Lower leg skin (tissue), 4 donors: Measurements from ENCODE around the gene DNAJC22. TPM values are rescaled to one million over a fixed set of nuclear protein-coding genes. Genes with fewer than 3 reads are reported as not detected.
"Not testable (repeated sequence)": the region's sequence is repeated elsewhere in the genome, so short reads cannot be mapped to it uniquely, and the experiment has no call there.

Source experiments
- DNase-seq, 2 donors: peaks; one replicate each; pipeline ENCODE4 v3.0.0-alpha.2; 2019; ENCODE audit warnings: low spot score in 2 of 2
- H3K4me3 ChIP-seq: fragments of 200-600 bp; sonication (generic); 2 replicates; pipeline ENCODE4 v1.5.1; 2017; ENCODE audit warnings: mild to moderate bottlenecking, low read depth; ENCODE audit not compliant: poor library complexity, severe bottlenecking
- POLR2A ChIP-seq, 2 donors: fragments of 450-650 bp; IDR thresholded peaks; one replicate each; pipeline ENCODE4 v1.6.1; 2016 to 2017; ENCODE audit warnings: antibody characterized with exemption in 2 of 2, mild to moderate bottlenecking in 1 of 2, moderate library complexity in 1 of 2
- WGBS, 2 donors: methylation state at CpG; one replicate each; pipeline ENCODE4 v1.1.5; 2018; 5-methylcytosine and 5-hydroxymethylcytosine counted together
- intact Hi-C: fragments of 100-400 bp; cut with DNase I; formaldehyde crosslinking; loops from one replicate; pipeline ENCODE4 v1.15.0; 2023; ENCODE audit warnings: low total_unique reads
- total RNA-seq, 4 donors: library from RNA; depleted of rRNA; stranded (reverse); fragments of >200 nt; gene quantifications; one replicate each; pipeline ENCODE4 v1.1.0, GENCODE V29; 2016
- TF ChIP-seq, protein P1 (sequence below), 3 donors: fragments of 450-650 bp; IDR thresholded peaks; one replicate each; pipeline ENCODE4 v1.5.1; 2016; ENCODE audit warnings: antibody characterized with exemption in 3 of 3, mild to moderate bottlenecking in 3 of 3, moderate library complexity in 2 of 3

The DNAJC22 gene
- total RNA-seq, 4 donors from 2014 or later = 0.21 to 0.52 (median 0.35) TPM

DNA sequence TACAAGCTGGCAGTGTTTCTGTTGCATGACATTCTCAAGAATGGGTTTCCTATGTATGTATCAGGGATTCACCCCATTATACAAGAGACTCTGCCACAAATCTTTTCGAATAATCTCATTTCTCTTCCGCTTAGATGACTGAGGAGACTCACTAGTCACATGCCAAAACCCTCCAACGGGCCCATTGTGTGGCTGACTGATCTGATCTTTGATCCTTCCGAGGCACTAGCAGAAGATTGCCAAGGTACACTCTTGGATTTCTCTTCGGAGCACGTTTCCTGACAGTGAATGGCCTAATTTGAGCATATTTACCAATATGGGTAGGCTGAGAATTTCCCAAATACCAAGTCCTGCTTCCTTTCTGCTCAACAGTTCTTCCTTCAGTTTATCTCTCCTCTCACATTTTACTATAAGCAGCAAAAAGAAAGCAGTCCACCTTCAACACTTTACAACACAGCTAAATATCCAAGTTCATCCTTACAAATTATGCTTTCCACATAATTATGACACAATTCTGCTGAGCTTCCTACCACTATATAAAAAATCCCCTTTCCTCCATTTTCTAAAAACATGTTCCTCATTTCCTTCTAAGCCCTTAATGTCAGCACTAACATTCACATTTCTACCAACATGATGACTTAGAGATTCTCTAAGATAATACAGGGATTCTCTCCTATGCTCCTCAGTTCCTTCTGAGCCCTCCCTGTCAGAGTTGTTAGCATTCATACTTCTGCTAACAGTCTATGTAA is 40.8 kb upstream of the DNAJC22 start:
- TF ChIP-seq POLR2A (IDR thresholded peaks at IDR 0.05) = no peak
- TF ChIP-seq, protein P1, sequence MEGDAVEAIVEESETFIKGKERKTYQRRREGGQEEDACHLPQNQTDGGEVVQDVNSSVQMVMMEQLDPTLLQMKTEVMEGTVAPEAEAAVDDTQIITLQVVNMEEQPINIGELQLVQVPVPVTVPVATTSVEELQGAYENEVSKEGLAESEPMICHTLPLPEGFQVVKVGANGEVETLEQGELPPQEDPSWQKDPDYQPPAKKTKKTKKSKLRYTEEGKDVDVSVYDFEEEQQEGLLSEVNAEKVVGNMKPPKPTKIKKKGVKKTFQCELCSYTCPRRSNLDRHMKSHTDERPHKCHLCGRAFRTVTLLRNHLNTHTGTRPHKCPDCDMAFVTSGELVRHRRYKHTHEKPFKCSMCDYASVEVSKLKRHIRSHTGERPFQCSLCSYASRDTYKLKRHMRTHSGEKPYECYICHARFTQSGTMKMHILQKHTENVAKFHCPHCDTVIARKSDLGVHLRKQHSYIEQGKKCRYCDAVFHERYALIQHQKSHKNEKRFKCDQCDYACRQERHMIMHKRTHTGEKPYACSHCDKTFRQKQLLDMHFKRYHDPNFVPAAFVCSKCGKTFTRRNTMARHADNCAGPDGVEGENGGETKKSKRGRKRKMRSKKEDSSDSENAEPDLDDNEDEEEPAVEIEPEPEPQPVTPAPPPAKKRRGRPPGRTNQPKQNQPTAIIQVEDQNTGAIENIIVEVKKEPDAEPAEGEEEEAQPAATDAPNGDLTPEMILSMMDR (IDR thresholded peaks at IDR 0.05) = no peak
- 82 to 84% methylated on average over 6 of the region's 6 CpGs for WGBS, 2 donors
- DNase-seq = no peak
- H3K4me3 ChIP-seq = no peak overlapping the region
- intact Hi-C loops = no loop called here

DNA sequence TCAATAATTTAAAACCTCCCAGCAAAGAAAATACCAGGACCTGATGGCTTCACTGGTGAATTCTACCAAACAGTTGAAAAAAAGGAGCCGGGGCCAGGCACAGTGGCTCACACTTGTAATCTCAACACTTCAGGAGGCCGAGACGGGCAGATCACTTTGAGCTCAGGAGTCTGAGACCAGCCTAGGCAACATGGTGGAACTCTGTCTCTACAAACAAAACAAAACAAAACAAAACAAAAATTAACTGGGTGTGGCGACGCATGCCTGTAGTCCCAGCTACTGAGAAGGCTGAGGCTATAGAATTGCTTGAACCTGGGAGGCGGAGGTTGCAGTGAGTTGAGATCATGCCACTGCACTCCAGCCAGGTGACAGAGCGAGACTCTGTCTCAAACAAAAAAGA is 37.3 kb upstream of the DNAJC22 start:
- H3K4me3 ChIP-seq = no peak overlapping the region
- TF ChIP-seq, protein P1 (IDR thresholded peaks at IDR 0.05) = no peak
- no peak for TF ChIP-seq POLR2A (IDR thresholded peaks at IDR 0.05)
- intact Hi-C loops = no loop called here
- 89 to 93% methylated on average over 7 of the region's 7 CpGs for WGBS, 2 donors
- DNase-seq = peak in 1 of 2 donors; percentile 53

DNA sequence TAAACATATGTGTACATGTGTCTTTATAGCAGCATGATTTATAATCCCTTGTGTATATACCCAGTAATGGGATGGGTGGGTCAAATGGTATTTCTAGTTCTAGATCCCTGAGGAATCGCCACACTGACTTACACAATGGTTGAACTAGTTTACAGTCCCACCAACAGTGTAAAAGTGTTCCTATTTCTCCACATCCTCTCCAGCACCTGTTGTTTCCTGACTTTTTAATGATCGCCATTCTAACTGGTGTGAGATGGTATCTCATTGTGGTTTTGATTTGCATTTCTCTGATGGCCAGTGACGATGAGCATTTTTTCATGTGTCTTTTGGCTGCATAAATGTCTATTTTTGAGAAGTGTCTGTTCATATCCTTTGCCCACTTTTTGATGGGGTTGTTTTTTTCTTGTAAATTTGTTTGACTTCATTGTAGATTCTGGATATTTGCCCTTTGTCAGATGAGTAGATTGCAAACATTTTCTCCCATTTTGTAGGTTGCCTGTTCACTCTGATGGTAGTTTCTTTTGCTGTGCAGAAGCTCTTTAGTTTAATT is 36.2 kb upstream of the DNAJC22 start:
- DNase-seq, H3K4me3 ChIP-seq, intact Hi-C loops: not testable (repeated sequence)
- whole genome bisulfite sequencing, 2 donors = 69 to 78% methylated on average over 3 of the region's 3 CpGs

DNA sequence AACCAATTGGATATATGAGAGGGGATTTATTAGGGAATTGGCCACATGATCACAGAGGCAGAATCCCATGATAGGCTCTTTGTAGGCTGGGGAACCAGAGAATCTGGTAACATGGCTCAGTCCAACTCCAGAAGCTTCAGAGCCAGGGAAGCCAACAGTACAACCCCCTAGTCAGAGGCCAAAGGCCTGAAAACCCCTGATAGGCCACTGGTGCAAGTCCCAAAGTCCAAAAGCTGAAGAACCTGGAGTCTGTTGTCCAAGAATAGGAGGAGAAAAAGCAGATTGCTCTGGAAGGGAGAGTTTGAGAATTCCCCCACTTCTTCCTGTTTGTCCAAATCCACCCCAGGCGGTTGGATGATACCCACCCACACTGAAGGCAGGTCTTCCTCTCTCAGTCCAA is 31.9 kb upstream of the DNAJC22 start:
- TF ChIP-seq POLR2A (IDR thresholded peaks at IDR 0.05) = no peak
- intact Hi-C loops = no loop called here
- H3K4me3 ChIP-seq = no peak overlapping the region
- no peak for DNase-seq
- 85 to 94% methylated on average over 1 of the region's 1 CpG for WGBS, 2 donors

DNA sequence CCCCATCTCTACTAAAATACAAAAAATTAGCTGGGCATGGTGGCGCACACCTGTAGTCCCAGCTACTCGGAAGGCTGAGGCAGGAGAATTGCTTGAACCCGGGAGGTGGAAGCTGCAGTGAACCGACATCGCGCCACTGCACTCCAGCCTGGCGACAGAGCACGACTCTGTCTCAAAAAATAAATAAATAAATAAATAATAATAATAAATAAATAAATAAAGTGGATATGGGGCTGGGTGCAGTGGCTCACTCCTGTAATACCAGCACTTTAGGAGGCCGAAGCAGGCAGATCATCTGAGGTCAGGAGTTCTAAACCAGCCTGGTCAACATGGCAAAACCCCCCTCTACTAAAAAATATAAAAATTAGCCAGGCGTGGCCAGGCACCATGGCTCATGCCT is 29.6 kb upstream of the DNAJC22 start:
- H3K4me3 ChIP-seq, intact Hi-C loops, DNase-seq: not testable (repeated sequence)
- 92 to 93% methylated on average over 10 of the region's 10 CpGs for WGBS, 2 donors

DNA sequence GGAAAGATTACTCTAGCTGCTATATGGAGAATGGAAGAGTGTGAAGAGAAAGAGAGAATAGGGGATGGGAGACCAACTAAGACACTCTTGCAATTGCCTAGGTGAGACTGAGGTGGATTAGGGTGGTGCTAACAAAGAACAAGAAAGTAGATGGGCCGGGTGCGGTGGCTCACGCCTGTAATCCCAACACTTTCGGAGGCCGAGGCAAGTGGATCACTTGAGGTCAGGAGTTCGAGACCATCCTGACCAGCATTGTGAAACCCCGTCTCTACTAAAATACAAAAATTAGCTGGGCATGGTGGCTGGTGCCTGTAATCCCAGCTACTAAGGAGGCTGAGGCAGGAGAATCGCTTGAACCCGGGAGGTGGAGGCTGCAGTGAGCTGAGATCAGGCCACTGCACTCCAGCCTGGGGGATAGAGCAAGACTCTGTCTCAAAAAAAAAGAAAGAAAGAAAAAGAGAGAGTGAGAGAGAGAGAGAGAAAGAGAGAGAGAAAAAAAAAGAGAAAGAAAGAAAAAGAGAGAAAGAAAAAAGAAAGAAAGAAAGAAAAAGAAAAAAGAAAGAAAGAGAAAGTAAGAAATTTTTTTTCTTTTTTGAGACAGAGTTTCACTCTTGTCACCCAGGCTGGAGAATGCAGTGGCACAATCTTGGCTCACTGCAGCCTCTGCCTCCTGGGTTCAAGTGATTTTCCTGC is 26.1 kb upstream of the DNAJC22 start:
- H3K4me3 ChIP-seq, intact Hi-C loops, DNase-seq: not testable (repeated sequence)
- WGBS, 2 donors = 93 to 95% methylated on average over 9 of the region's 9 CpGs

DNA sequence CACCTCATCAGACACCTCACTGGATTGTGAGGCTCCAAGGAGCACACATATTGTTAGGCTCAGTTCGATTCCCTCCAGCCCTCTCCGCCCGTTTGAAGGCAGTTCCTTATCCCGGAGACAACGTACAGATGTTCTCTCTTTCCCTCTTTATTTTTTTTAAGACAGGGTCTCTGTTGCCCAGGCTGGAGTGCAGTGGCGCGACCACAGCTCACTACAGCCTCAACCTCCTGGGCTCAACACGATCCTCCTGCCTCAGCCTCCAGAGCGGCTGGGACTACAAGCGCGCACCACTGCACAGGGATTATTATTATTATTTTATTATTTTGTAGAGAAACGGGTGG is 24.4 kb upstream of the DNAJC22 start:
- no peak for TF ChIP-seq POLR2A (IDR thresholded peaks at IDR 0.05)
- TF ChIP-seq, protein P1 (IDR thresholded peaks at IDR 0.05) = no peak
- 31 to 34% methylated on average over 12 of the region's 12 CpGs for WGBS, 2 donors
- DNase-seq = no peak
- intact Hi-C loops = no loop called here
- peak overlapping the region; percentile 44 for H3K4me3 ChIP-seq
